GOT3 (cell line): ENCODE results near the gene VDAC2.

Experiments
- DNase-seq: peaks from one replicate; lab custom pipeline; 2025; ENCODE audit warnings: mixed read lengths; lab: John Stamatoyannopoulos, UW

Gene VDAC2

DNA sequence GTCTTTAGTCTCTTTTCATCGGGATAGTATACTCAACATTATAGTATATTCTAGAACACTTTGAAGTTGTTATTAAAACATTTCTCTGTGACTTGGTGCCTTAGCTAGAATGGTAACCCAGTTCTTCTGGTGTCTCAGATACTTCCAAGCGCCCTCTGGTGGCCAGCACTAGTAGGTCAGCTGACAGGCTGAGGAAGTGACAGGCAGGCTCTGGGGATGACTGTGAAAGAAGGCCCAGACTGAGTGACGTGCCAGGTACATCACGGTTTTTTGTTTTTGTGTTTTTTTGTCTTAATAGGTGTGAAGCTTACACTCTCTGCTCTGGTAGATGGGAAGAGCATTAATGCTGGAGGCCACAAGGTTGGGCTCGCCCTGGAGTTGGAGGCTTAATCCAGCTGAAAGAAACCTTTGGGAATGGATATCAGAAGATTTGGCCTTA lies 20.0 kb downstream of the VDAC2 start:
- peak; percentile 20 for DNase-seq

DNA sequence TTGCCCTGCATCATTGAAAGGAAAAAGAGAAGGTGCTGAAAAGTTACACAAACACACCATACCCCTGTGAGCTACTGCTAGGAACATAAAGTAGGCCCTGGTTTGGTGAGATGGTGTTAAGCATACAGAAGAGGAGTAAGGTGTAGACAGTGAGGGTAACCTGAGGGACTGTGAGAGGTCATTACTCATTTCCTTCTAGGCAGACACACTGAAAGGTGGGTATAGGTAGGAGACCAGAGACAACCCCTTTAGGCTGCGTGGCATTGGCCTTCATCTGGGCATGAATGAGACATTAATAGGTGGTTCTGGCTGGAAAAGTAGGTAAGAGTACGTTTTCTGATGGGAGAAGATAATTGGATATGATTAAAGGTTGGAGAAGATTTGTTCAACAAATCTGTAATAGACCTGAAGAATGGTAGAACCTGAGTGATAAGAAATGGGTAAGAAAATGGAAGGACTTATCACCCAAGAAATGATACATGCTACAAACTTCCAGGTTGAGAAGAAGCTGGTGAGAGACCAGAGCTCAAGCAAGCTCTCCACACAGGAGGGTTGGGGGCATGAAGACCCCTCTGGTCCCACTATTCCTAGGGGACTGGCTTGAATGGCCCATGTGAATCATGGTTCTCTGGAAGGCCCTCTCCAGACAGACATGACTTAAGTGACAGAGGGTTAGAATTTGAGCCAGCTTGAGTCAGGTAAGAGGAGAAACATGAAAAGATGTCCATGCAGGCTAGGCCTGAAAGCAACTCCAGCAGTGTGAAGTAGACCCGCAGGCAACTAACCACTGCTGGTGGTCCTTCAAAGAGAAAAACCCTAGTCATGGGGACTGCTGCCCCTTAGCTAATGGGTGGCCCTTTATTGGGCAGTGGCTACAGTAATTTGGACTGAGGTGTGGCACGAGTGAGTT lies 21.3 kb downstream of the VDAC2 start:
- DNase-seq: no peak

DNA sequence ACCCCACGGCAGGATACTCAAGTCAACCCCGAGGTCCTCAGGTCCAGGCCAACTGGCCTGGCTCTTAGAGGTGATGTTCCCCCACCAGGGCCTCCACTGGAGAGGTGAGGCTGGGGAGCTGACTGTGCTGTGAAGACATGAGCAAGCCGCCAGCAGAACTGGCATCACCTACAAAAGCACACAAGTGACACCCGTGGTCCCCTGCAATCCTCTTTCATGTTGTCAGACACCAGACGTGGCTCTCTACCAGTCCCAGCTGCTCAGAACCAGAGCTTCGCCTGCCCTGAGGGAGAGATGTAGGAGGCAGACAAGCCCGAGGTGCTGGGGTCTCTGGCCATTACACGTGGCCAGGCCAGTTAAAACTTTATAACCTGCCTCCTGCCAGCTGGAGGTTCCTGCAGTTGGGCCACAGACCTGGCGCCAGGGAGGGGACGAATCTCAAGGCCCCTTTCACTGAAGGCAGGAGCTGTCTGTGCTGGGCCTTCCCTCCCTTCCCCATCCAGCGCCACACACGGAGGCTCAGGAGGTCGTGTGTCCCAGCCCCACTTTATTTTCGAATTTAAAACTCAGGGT lies 22.9 kb downstream of the VDAC2 start:
- DNase-seq: no peak

DNA sequence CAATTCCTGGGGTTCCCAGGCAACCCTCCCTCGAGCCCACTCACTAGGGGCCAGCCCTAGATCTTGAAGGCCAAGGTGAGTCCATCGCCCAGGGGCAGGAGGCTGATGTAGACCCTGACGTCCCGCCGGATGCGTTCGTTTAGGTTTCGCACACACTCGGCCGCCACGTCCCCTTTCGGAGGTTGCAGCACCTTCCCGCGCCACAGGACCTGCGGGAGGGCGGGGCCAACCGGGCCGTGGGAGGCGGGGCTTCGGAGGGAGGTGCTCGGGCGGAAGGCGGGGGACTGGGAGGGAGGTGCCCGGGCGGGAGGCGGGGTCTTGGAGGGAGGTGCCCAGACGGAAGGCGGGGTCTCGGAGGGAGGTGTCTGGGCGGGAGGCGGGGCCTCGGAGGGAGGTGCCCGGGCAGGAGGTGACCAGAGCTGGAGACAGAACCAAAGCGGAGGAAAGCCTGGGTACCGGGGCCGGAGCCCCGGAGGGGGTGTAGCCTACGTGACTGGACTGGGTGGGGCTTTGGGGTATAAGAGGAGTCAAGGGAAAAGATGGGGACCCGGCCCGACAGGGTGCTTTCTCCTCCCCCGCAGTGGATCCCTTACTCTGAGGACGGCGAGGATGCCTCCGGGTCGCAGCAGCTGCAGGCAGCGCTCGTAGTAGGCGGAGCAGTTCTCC lies 23.6 kb downstream of the VDAC2 start:
- DNase-seq: peak; percentile 55

DNA sequence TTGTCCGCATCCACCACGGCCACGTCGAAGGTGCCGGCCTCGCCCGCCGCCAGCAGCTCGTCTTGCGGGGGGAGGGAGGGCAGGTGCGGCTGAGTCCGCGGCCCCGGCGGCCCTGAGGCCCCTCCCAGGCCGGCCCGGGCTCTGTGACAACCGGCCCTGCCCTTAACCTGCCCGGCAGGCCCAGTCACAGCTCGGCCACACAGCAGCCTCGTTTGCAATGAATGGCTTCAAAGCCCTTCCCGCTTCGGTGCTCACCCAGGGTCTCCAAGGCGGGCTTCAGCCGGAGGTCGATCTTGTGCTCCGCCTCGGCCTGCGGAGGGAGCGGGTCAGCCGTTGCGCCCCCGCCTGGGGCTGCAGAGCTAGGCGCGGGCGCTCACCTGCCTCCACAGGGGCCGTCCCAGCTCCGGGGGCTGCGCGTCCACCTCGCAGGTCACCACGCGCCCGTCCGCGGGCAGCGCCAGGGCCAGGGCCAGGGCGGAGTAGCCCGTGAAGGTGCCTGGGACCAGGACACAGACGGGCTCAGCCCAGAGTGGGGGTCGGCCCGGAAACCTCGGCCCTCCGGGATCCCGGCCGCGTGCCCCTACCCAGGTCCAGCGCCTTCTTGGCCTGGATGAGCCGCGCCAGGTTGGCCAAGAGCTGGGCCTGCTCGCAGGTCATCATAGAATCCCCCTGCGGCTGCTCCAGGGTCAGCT lies 24.2 kb downstream of the VDAC2 start:
- no peak for DNase-seq

DNA sequence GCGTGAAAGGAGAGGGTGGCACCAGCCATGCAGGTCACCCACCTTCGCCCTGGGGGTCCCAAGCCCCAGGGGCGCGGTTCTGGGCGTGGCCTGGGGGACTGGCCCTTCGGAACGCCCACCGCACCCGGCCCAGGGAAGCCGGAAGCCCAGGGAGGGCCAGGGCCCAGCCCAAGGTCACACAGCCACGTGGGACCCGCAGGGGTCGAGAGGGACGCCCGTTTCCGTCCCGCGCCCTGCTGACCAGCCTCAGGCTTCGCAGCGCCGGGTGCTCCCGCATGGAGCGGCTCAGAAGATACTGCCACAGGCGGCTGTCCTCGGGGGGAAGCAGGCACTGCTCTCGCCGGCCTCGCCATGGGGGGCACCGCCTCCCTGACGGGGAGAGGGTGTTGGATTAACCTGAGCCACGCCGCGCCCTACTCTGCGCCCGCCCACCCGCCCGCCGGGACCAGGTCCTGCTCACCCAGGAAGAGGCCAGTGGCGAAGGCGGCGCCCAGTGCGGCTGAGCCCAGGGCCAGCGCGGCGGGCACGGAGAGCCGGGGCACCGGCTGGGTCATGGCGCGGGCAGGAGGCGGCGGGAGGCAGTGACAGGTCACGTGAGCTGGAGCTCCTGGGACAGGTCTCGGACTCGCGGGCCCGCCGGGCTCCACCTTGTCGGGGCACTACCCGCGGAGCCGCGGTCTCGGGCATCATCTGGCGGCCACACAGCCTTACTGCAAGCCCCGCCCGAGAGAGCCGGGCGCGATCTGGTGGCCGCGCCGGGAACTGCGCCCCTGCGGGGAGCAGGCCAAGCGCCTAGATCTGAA lies 25.0 kb downstream of the VDAC2 start, which contains the start of gene COMTD1:
Gene COMTD1 (minus strand): TSS at position 583 of the 803 bp plus-strand sequence. CDS start 29 bp downstream, at position 554.
- DNase-seq: peak; percentile 79

DNA sequence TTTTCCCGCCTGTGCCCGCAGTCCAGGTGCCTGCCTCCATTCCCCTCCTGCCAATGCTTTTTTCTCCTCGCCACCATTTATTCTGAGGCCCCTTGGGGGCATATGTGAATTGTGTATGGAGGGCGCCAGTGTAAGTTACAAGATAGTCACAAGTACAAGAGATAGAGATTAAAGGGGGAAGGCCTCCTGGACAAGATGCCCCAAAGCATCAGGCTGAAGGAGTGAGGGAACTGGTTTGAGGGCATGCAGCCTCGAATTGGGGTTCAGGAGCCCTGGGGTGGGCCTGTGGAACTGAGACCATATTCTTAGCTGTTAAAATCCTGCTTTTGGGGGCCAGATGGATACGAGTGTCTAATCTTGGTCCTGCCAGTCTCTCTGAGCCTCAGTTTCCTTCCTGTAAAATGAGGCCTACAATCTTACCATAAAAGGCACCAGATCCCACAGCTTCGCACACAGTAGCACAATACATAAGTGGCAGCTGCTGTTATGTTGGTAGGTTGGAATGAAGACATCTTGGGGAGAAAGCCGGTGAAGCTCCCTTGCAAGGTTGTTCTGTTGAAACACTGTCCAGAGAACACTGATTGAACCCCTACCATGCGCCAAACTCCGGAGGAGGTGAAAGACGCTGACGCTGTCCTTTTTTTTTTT lies 25.7 kb downstream of the VDAC2 start:
- no peak for DNase-seq

DNA sequence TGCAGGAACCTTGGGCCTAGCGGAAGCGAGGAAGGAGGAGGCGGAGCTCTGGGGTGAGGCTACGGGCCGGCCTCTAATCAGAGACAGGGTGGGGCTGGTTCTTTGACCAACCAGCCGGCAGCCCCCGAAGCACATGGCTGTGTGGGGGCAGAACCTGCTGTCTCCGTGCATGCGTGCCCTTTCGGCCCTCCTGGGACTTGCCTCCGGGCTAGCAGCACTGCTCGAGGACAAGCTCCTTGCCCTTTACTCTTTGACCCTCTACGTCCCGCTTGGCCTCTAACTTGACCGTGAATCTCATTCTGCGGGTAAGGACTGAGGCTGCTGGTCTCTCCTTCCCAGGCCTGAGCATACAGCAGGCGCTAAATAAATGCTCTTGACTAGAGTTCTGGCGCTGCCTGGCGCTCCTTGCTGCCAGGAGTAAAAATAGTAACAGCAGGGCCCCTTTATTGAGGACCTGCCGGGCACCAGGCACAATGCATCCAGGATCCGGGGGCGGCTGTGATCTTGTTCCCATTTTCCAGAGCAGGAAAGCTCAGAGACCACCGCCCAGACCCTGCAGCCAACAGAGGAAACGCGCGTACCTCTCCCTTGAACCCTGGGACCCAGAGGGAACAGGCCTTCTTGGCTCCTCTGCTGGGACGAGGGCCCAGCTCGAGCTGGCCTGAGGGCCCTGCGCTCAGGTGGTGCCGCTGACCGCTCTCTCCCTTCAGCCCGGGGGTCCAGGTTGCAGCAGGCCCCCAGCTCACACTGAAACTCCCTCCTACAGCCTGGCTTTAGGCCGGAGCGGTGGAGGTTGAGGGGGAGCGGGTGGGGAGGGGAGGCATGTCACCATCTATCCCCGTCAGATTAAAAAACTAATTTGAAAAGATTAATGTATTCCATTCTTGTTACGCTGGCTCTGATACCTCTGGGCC lies 27.8 kb downstream of the VDAC2 start:
- DNase-seq: no peak

DNA sequence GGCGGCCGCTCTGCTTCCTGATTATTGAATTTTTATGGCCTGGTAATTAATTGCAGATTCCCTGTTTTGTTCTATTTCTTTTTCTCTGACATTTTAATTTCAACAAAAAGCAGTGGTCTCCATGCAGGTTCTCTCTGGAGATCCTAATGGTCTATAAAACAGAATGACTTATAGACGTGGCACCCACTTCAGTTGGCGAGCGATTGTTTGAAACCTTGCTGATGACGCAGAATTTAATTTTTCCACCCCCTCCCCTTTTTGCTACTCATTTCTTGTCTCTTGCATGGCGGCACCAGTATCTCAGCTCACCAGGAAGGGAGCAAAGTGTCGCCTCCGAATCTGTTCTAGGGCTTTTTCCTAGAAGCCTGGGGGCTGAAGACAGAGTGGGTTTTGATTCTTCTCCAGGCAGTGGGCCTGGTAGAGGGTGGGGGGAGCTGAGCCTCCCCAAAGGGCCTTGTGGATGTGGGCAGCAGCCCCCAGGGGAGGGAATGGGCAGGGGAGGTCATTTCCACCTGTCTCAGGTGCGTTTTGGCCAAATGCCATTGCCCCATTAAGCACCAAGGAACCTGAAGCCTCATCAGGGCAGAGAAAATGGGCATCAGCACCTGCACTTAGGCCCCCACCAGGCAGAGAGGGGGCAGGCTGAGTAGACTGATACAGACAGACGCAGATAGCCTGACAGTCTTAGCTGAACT lies 28.6 kb downstream of the VDAC2 start:
- no peak for DNase-seq

DNA sequence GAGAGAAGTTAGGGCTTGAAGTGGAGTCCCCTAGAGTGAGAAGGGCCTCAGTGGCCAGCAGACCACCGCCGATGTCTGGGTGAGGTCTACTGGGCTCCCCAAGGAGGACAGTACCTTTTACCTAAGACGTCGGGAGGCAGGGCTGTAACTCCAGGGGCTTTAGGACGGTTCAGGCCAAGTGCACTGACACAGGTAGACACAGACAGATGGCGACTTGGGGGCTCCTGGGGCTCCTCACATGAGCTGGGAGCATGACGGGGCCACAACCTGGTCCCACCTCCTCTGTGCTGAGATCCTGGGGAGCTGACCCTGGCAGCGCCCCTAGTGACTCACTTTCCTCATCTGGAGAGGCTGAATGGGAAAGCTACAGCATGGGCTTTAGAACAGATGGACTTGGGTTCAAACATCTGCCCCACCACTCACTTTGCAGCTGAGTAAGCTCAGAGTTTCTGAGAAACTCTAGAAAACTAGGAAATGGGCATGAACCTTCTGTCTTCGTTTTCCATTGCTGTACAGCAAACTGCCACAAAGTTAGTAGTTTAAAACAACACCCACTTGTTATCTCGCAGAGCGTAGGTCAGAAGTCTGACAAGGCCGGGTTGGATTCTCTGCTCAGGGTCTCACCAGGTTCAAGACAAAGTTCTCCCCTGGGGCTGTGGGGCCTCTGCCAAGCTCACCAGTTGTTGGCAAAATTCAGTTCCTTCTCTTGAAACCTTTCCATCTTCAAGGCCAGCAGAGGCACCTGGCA lies 29.9 kb downstream of the VDAC2 start:
- DNase-seq: no peak

DNA sequence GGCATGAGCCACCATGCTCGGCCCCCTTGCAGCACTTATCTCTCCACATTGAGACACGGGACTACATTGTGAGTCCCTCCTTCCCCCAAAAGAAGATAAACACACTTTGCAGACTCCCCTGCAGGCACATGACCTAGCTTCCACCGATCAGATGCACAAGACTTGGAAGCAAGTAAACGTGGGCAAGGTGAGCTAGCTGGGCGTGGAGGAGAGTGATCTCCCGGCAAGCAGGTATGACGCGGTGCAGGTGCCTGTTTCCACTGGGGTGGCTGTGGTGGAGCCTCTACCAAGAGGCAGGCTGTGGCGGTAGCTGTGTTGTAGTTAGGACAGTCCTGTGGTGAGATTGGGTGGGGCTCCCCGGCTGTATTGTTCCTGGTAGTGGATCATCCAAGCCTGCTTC lies 32.8 kb downstream of the VDAC2 start:
- no peak for DNase-seq

DNA sequence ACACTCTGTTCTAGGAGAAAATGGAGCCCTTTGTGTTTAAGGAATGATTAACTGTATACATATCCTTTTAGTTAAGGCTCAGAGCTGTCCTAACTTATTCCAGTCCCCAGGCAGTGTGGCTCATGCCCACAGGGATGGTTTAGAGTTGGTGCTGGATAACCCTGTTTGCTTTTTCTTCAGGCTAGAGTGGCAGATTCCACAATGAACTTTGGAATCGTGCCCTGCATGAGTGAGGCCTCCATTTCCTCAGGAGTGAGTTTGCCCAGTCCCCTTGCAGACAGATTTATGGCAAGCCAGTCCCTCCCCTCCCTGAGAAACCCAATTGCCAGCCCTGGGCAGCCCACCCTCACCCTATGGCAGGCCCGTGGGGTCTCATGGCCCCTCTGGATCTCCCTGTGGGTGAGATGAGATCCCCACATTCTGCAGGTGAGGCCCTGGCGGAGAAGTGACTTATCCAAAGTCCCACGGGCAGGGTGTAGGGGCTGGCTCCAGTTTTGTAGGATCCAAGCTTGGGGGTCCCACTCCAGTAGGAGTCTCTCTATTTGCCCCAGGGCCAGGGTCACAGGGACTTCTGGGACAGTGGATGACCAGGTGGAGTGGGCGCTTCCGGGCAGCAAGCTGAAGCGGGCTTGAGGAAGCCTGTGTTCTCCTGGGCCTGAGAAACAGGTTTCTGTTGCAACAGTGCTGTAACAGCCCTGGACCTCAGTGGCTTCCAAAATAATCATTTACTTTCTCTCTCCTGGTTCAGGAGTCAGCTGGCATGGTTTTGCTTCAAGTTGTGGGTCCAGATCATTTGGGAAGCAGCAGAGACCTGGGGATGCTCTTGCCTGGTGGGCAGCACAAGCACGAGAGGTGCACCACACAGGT lies 34.1 kb downstream of the VDAC2 start:
- DNase-seq: no peak

DNA sequence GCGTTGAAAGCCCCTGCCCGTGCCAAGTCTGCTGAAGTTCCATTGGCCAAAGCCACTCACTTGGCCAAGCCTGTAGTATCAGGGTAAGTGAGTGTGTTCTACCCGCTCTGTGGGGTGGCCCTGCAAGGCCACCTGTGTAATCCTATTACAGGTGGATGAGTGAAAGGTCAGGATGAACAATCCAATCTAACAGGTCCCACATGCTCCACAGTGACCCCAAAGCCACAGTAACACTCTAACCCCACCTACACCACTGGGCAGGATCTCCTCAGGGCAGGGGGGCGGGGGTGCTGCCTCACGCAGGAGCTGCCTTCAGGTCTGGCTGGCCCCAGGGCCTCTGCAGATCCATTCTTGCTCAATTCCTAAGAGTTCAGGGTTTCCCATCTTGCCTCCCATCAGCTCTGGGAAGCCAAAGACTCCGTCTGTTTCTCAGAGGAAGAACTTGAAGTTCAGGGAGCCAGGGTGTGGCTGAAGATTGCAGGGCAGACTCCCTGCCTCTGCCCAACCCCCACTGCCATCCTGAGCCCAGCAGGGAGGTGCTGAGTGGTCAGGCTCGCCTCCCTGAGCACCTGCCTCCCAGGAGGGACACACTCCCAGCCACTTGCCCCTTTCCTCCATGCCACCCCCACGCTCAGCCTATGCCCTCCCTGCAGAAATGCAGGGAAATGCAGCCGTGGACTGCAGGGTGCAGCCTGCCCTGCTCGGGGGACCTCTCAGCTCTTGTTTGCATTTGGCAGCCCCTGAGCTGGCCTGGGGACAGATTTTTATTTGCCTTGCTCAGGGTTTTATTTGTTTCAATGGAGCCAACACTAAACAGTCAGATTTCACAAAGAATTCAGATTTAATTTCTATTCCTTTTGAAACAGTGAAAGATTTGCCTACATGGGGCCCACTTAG lies 35.0 kb downstream of the VDAC2 start:
- DNase-seq: no peak

DNA sequence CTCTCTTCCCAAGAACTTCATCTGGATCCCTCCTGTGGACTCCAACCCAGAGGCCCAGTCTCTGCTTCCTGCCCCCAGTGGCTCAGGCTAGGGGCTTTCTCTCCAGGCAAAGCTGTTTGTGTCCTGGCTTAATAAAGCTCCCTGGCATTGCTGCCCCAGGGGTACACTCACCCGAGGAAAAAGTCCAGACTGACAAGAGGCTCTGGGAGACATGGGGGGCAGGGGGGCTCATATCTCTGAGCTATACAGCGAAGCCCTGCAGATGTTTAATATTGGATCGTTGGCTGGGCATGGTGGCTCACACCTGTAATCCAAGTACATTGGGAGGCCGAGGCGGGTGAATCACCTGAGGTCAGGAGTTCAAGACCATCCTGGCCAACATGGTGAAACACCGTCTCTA lies 35.9 kb downstream of the VDAC2 start:
- DNase-seq: no peak

DNA sequence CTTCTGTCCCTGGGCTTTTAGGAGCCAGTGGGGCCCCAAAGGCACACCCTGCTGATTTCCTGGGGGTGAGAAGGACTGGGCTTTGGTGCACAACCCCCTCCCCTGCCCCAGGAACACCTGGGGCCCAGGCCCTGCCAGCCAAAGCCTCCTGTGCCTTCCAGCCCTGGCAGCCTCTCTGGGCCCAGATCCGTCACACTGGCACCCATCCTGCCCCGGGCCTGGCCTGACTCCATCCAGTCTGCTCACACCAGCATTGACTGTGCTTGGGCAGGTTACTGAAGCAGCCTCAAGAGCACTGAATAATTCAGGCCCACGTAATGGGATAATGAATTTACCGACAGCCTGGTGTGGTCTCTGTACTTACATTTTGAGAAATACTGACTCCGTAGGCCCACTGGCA lies 37.2 kb downstream of the VDAC2 start:
- DNase-seq: no peak

DNA sequence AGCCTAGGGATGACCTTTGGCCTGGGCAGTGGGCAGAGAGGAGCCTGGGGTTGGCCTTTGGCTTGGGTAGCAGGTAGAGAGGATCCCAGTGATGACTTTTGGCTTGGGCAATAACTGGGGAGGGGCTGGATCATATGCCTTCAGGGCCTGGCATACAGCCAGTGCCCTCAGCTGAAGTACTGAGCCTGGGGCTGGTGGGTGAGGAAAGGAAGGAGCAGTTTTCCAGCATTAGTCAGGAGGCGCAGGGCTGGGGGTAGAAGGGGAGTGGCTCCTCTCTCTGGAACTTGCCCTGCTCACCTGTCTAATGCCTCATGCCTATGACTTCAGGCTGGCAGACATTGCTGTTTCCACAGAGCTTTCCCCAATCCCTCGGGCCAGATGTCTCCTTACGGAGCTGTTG lies 40.3 kb downstream of the VDAC2 start:
- no peak for DNase-seq
